K562 (cell line): ENCODE measurements around the gene MRPL54. TPM values are rescaled to one million over a fixed set of nuclear protein-coding genes. Genes with fewer than 3 reads are reported as not detected.

Source experiments
- ATF3 ChIP-seq, 2 experiments: fragments of 450-650 bp in 1 of 2; sonication (generic) in 1 of 2; formaldehyde crosslinking in 1 of 2; IDR thresholded peaks in 1 of 2; conservative IDR thresholded peaks in 1 of 2; 2 replicates each; pipeline versions ENCODE4 v1.6.1 to v1.8.1; 2016 to 2023; ENCODE audit warnings: mild to moderate bottlenecking in 2 of 2, moderate library complexity in 2 of 2, inconsistent platforms in 1 of 2, missing genetic modification reagents in 1 of 2
- ATF7 ChIP-seq: fragments of 450-650 bp; IDR thresholded peaks from 2 replicates; pipeline ENCODE4 v1.7.1; 2014; ENCODE audit warnings: mild to moderate bottlenecking, moderate library complexity
- CBFB ChIP-seq: sonication (generic); formaldehyde crosslinking; IDR thresholded peaks from 2 replicates; pipeline ENCODE4 v1.4.0; 2020; ENCODE audit warnings: mild to moderate bottlenecking, missing genetic modification reagents
- CBX3 ChIP-seq, 2 experiments: IDR thresholded peaks; 1 replicate in 1 of 2; 2 replicates in 1 of 2; pipeline ENCODE4 v1.6.1; 2012; ENCODE audit warnings: inconsistent platforms in 2 of 2, low read length in 2 of 2, borderline replicate concordance in 1 of 2, control low read depth in 1 of 2
- CREM ChIP-seq: IDR thresholded peaks from 2 replicates; pipeline ENCODE4 v1.6.1; 2014; ENCODE audit warnings: antibody characterized with exemption, low read depth
- NFXL1 ChIP-seq: fragments of 450-650 bp; formaldehyde crosslinking; IDR thresholded peaks from 2 replicates; pipeline ENCODE4 v1.4.0; 2021; ENCODE audit warnings: mild to moderate bottlenecking
- OTX1 ChIP-seq: fragments of 450-650 bp; formaldehyde crosslinking; IDR thresholded peaks from 2 replicates; pipeline ENCODE4 v1.4.0; 2022; ENCODE audit warnings: mild to moderate bottlenecking
- PHF8 ChIP-seq: fragments of 200-600 bp; sonication (generic); IDR thresholded peaks from 2 replicates; pipeline ENCODE4 v1.6.1; 2012; ENCODE audit warnings: mixed run types, mild to moderate bottlenecking, inconsistent platforms, low read length, moderate library complexity, borderline replicate concordance
- RBFOX2 ChIP-seq: fragments of 200-400 bp; formaldehyde crosslinking; IDR thresholded peaks from 2 replicates; pipeline ENCODE4 v1.6.1; 2017; ENCODE audit warnings: low read depth, mild to moderate bottlenecking, low read length, moderate library complexity
- RFX1 ChIP-seq: fragments of 450-650 bp; IDR thresholded peaks from 2 replicates; pipeline ENCODE4 v1.6.1; 2016; ENCODE audit warnings: mild to moderate bottlenecking, moderate library complexity
- TAF15 ChIP-seq: fragments of 200-400 bp; formaldehyde crosslinking; IDR thresholded peaks from 2 replicates; pipeline ENCODE4 v1.6.1; 2017; ENCODE audit warnings: mild to moderate bottlenecking, low read depth, low read length, moderate library complexity
- TBL1XR1 ChIP-seq, 2 experiments: IDR thresholded peaks; 2 replicates each; pipeline ENCODE4 v1.6.1; 2012; ENCODE audit warnings: improper control_type of control experiment in 2 of 2, low read length in 2 of 2, mild to moderate bottlenecking in 1 of 2
- TBP ChIP-seq: optimal IDR thresholded peaks from 2 replicates; pipeline ENCODE3; 2011; ENCODE audit warnings: low read depth, low read length, improper control_type of control experiment
- THRAP3 ChIP-seq: fragments of 450-650 bp; IDR thresholded peaks from 2 replicates; pipeline ENCODE4 v1.6.1; 2016; ENCODE audit warnings: mild to moderate bottlenecking, inconsistent platforms, borderline replicate concordance
- TRIM28 ChIP-seq: fragments of 450-650 bp; IDR thresholded peaks from 2 replicates; pipeline ENCODE4 v1.6.1; 2017
- ZMIZ1 ChIP-seq, 2 experiments: fragments of 150-350 bp in 1 of 2; IDR thresholded peaks; 2 replicates each; pipeline ENCODE4 v1.6.1; 2012 to 2016; ENCODE audit warnings: low read depth in 2 of 2, low read length in 2 of 2, mild to moderate bottlenecking in 1 of 2, moderate library complexity in 1 of 2
- ZNF175 ChIP-seq: fragments of 200-800 bp; sonication (Bioruptor generic); IDR thresholded peaks from 2 replicates; pipeline ENCODE4 v1.6.1; 2016; ENCODE audit warnings: low read depth, mild to moderate bottlenecking, missing genetic modification characterization, missing compliant biosample characterization
- ZNF764 ChIP-seq: fragments of 250-450 bp; sonication (Bioruptor Pico); IDR thresholded peaks from 2 replicates; pipeline ENCODE4 v1.4.0; 2020; ENCODE audit warnings: low read depth, mild to moderate bottlenecking, moderate library complexity
- polyA plus RNA-seq, 8 experiments: library from polyadenylated mRNA; depleted of rRNA in 4 of 8; stranded (reverse) in 5 of 8; unstranded in 3 of 8; fragments of >200 nt; fragmentation: Nextera tagmentation in 2 of 8; fragmentation: Illumina TruSeq in 1 of 8; extraction: Ambion mirVana in 2 of 8; extraction: Trizol in 1 of 8; gene quantifications; 2 replicates each; pipeline versions ENCODE4 v1.2.1 to v1.2.3, GENCODE V29; 2011 to 2014; ENCODE audit warnings: inconsistent platforms in 1 of 8, missing spikeins in 1 of 8
- total RNA-seq, 7 experiments: library from RNA; depleted of rRNA in 6 of 7; stranded (reverse); fragments of >200 nt in 6 of 7; fragmentation: Illumina TruSeq in 2 of 7; extraction: Trizol in 2 of 7; gene quantifications; 2 replicates each; pipeline versions ENCODE4 v1.2.1 to v1.2.3, GENCODE V29; 2011 to 2021; ENCODE audit warnings: low replicate concordance in 1 of 7

The MRPL54 gene
- total and polyA plus RNA-seq, 9 of the 15 experiments (the other 6 are each of a cell fraction or from before 2014, with no cell fraction given): 3.5 to 120 (median 56.9) TPM

- peak; percentile 83; the same call in 1 of the 2 replicates for TF ChIP-seq CBFB (CRISPR knock-in tag)
- TF ChIP-seq THRAP3: no peak
- peak; percentile 75 for TF ChIP-seq ATF3 (IDR thresholded peaks at IDR 0.05)
- no peak for TF ChIP-seq ATF3 (CRISPR knock-in tag; conservative IDR thresholded peaks at IDR 0.05)
- 0 out of 2 replicates have a peak, but pooled peaks have one; percentile 9 for TF ChIP-seq ZNF764
- peak; percentile 98 for TF ChIP-seq CREM
- TF ChIP-seq ATF7: peak; percentile 99
- TF ChIP-seq PHF8: peak; percentile 95
- TF ChIP-seq NFXL1 (CRISPR knock-in tag): no peak
- TF ChIP-seq TRIM28: peak; percentile 35; the same call in 1 of the 2 replicates
- peak; percentile 25 to 83; a peak in 1 of 4 replicates for TF ChIP-seq TBL1XR1 (IDR thresholded peaks at IDR 0.05; ENCODE audit: low read length in 2 of 2)
- TF ChIP-seq TAF15: no peak
- peak; percentile 69 for TF ChIP-seq TBP
- TF ChIP-seq RFX1: peak; percentile 91
- TF ChIP-seq RBFOX2: peak; percentile 94
- peak; percentile 9; the same call in 1 of the 2 replicates for TF ChIP-seq OTX1 (CRISPR knock-in tag)
- 0 out of 2 replicates have a peak, but pooled peaks have one; percentile 60 for TF ChIP-seq ZNF175 (CRISPR knock-in tag)
- TF ChIP-seq CBX3 (IDR thresholded peaks at IDR 0.05; ENCODE audit: borderline replicate concordance in 1 of 2, low read length in 2 of 2): no peak
- peak in 1 of 2 experiments; percentile 49; a peak in 1 of 4 replicates for TF ChIP-seq ZMIZ1 (IDR thresholded peaks at IDR 0.05; ENCODE audit: low read depth in 2 of 2, low read length in 2 of 2)
- TF ChIP-seq, all 486 proteins: peak for 141
Measured at GRCh38 chr19:3762501-3763459, at the start of gene MRPL54 (continued).
